ENCODE data around the gene CLSTN2. TPM values are rescaled to one million over a fixed set of nuclear protein-coding genes. Genes with fewer than 3 reads are reported as not detected.

CLSTN2 gene
- total RNA-seq, 2 experiments from 2014 or later: 0.08 TPM; not detected in 1

GRCh38 chr3:140034058-140034457 is 99.1 kb downstream of the CLSTN2 start:
- Mint-ChIP-seq H3K4me1 (no peaks in the 10 kb centered on the region), H3K27me3 (peaks cover 11% of the 10 kb centered on the region), H3K4me3 (no peak overlapping the region), H3K36me3 (no peaks in the 10 kb centered on the region), H3K27ac (peak overlapping the region; percentile 47), H3K9me3 (no peaks in the 10 kb centered on the region)
- DNase-seq: no peak

GRCh38 chr3:140035871-140036270 is 100.9 kb downstream of the CLSTN2 start:
- no peaks in the 10 kb centered on the region for H3K4me1 Mint-ChIP-seq
- peaks cover 11% of the 10 kb centered on the region for H3K27me3 Mint-ChIP-seq

GRCh38 chr3:140050396-140050795 is 115.4 kb downstream of the CLSTN2 start:
- Mint-ChIP-seq H3K27me3 (peaks cover 12% of the 10 kb centered on the region), H3K9me3 (no peaks in the 10 kb centered on the region), H3K27ac (no peak overlapping the region), H3K4me1 (no peaks in the 10 kb centered on the region), H3K4me3 (no peak overlapping the region), H3K36me3 (no peaks in the 10 kb centered on the region)
- no peak for DNase-seq

More at GRCh38 chr3:140035871-140036270, 100.9 kb downstream of the CLSTN2 start:
- DNase-seq: no peak
- Mint-ChIP-seq H3K4me3 (no peak overlapping the region), H3K9me3 (no peaks in the 10 kb centered on the region), H3K27ac (no peak overlapping the region), H3K36me3 (no peaks in the 10 kb centered on the region)

GRCh38 chr3:140051019-140051957 is 116.3 kb downstream of the CLSTN2 start:
- Mint-ChIP-seq H3K36me3 (no peaks in the 10 kb centered on the region), H3K4me1 (no peaks in the 10 kb centered on the region), H3K27ac (no peak overlapping the region), H3K4me3 (no peak overlapping the region), H3K27me3 (peaks cover 15% of the 10 kb centered on the region), H3K9me3 (no peaks in the 10 kb centered on the region)
- no peak for DNase-seq

- Mint-ChIP-seq H3K36me3 (no peaks in the 10 kb centered on the region), H3K4me1 (no peaks in the 10 kb centered on the region), H3K4me3 (no peak overlapping the region)
These were observed 118.1 kb downstream of the CLSTN2 start for GRCh38 chr3:140052771-140053702.

GRCh38 chr3:140053794-140054193 is 118.8 kb downstream of the CLSTN2 start:
- H3K4me3 Mint-ChIP-seq: no peak overlapping the region
- H3K9me3 Mint-ChIP-seq: no peaks in the 10 kb centered on the region
- H3K36me3 Mint-ChIP-seq: no peaks in the 10 kb centered on the region
- DNase-seq: no peak
- H3K27ac Mint-ChIP-seq: no peak overlapping the region
- H3K27me3 Mint-ChIP-seq: peaks cover 10% of the 10 kb centered on the region
- H3K4me1 Mint-ChIP-seq: no peaks in the 10 kb centered on the region

More at GRCh38 chr3:140052771-140053702, 118.1 kb downstream of the CLSTN2 start:
- no peaks in the 10 kb centered on the region for H3K9me3 Mint-ChIP-seq
- no peak overlapping the region for H3K27ac Mint-ChIP-seq
- peaks cover 15% of the 10 kb centered on the region for H3K27me3 Mint-ChIP-seq
- DNase-seq: no peak

- Mint-ChIP-seq H3K27me3 (peaks cover 14% of the 10 kb centered on the region), H3K4me3 (no peak overlapping the region), H3K4me1 (no peaks in the 10 kb centered on the region), H3K9me3 (no peaks in the 10 kb centered on the region), H3K36me3 (no peaks in the 10 kb centered on the region), H3K27ac (peak overlapping the region; percentile 35)
- no peak for DNase-seq
These were observed 120.3 kb downstream of the CLSTN2 start for GRCh38 chr3:140055092-140055791.

- Mint-ChIP-seq H3K4me1 (no peaks in the 10 kb centered on the region), H3K4me3 (no peak overlapping the region), H3K9me3 (no peaks in the 10 kb centered on the region), H3K27ac (no peak overlapping the region), H3K27me3 (peaks cover 10% of the 10 kb centered on the region), H3K36me3 (no peaks in the 10 kb centered on the region)
- DNase-seq: no peak
These were observed 121.1 kb downstream of the CLSTN2 start for GRCh38 chr3:140056047-140056446.

- Mint-ChIP-seq H3K27ac (no peak overlapping the region), H3K4me1 (no peaks in the 10 kb centered on the region)
These were observed 126.2 kb downstream of the CLSTN2 start for GRCh38 chr3:140061211-140061610.

GRCh38 chr3:140062461-140062860 is 127.5 kb downstream of the CLSTN2 start:
- Mint-ChIP-seq H3K27ac (peak overlapping the region; percentile 38), H3K27me3 (peaks cover 14% of the 10 kb centered on the region), H3K9me3 (no peaks in the 10 kb centered on the region), H3K4me1 (no peaks in the 10 kb centered on the region), H3K36me3 (no peaks in the 10 kb centered on the region), H3K4me3 (no peak overlapping the region)
- no peak for DNase-seq

More at GRCh38 chr3:140061211-140061610, 126.2 kb downstream of the CLSTN2 start:
- H3K36me3 Mint-ChIP-seq: no peaks in the 10 kb centered on the region
- no peak for DNase-seq
- H3K9me3 Mint-ChIP-seq: no peaks in the 10 kb centered on the region
- H3K4me3 Mint-ChIP-seq: no peak overlapping the region
- H3K27me3 Mint-ChIP-seq: peaks cover 14% of the 10 kb centered on the region

- H3K27me3 Mint-ChIP-seq: peaks cover 9% of the 10 kb centered on the region
- no peak overlapping the region for H3K4me3 Mint-ChIP-seq
- DNase-seq: no peak
- H3K36me3 Mint-ChIP-seq: no peaks in the 10 kb centered on the region
- H3K4me1 Mint-ChIP-seq: no peaks in the 10 kb centered on the region
- H3K9me3 Mint-ChIP-seq: no peaks in the 10 kb centered on the region
- H3K27ac Mint-ChIP-seq: no peak overlapping the region
These were observed 132.5 kb downstream of the CLSTN2 start for GRCh38 chr3:140067487-140067886.

GRCh38 chr3:140068494-140069017 is 133.6 kb downstream of the CLSTN2 start:
- peaks cover 9% of the 10 kb centered on the region for H3K27me3 Mint-ChIP-seq
- H3K9me3 Mint-ChIP-seq: no peaks in the 10 kb centered on the region
- no peaks in the 10 kb centered on the region for H3K4me1 Mint-ChIP-seq
- H3K36me3 Mint-ChIP-seq: no peaks in the 10 kb centered on the region
- no peak for DNase-seq
- no peak overlapping the region for H3K4me3 Mint-ChIP-seq
- H3K27ac Mint-ChIP-seq: no peak overlapping the region

GRCh38 chr3:140073278-140074045 is 138.5 kb downstream of the CLSTN2 start:
- H3K4me3 Mint-ChIP-seq: no peak overlapping the region
- H3K9me3 Mint-ChIP-seq: no peaks in the 10 kb centered on the region
- H3K36me3 Mint-ChIP-seq: no peaks in the 10 kb centered on the region
- no peak for DNase-seq
- H3K4me1 Mint-ChIP-seq: no peaks in the 10 kb centered on the region
- peaks cover 7% of the 10 kb centered on the region for H3K27me3 Mint-ChIP-seq
- no peak overlapping the region for H3K27ac Mint-ChIP-seq

GRCh38 chr3:140076552-140076951 is 141.6 kb downstream of the CLSTN2 start:
- DNase-seq: no peak
- H3K4me1 Mint-ChIP-seq: no peaks in the 10 kb centered on the region
- H3K36me3 Mint-ChIP-seq: no peaks in the 10 kb centered on the region
- no peaks in the 10 kb centered on the region for H3K9me3 Mint-ChIP-seq
- peaks cover 11% of the 10 kb centered on the region for H3K27me3 Mint-ChIP-seq
- H3K27ac Mint-ChIP-seq: no peak overlapping the region
- H3K4me3 Mint-ChIP-seq: no peak overlapping the region

Measured in activated naive CD8-positive, alpha-beta T cell treated with anti-CD3 and anti-CD28 coated beads for 36 hours (primary cell).